Retinal pigment epithelial cell (primary cell): ENCODE measurements around the gene PPP1R13L.
A peak's percentile ranks its signal among the peaks of the same experiment; 100 is the strongest.

Experiments
- DNase-seq: peaks from one replicate; pipeline ENCODE4 v3.0.0-alpha.2; 2010; ENCODE audit warnings: low read depth
- H3K4me3 ChIP-seq: 2 replicates; pipeline ENCODE4 v1.5.1; 2011; ENCODE audit warnings: mild to moderate bottlenecking, low read length, control low read depth, moderate library complexity
- TF ChIP-seq, protein P1 (sequence below): conservative IDR thresholded peaks from 2 replicates; pipeline ENCODE4 v1.5.1; 2011; ENCODE audit warnings: low read depth, low read length, control low read depth, inconsistent platforms

The PPP1R13L gene

GRCh38 chr19:45428384-45429231, 23.7 kb upstream of the PPP1R13L start:
- peak overlapping the region; percentile 60 for H3K4me3 ChIP-seq
- TF ChIP-seq, protein P1, sequence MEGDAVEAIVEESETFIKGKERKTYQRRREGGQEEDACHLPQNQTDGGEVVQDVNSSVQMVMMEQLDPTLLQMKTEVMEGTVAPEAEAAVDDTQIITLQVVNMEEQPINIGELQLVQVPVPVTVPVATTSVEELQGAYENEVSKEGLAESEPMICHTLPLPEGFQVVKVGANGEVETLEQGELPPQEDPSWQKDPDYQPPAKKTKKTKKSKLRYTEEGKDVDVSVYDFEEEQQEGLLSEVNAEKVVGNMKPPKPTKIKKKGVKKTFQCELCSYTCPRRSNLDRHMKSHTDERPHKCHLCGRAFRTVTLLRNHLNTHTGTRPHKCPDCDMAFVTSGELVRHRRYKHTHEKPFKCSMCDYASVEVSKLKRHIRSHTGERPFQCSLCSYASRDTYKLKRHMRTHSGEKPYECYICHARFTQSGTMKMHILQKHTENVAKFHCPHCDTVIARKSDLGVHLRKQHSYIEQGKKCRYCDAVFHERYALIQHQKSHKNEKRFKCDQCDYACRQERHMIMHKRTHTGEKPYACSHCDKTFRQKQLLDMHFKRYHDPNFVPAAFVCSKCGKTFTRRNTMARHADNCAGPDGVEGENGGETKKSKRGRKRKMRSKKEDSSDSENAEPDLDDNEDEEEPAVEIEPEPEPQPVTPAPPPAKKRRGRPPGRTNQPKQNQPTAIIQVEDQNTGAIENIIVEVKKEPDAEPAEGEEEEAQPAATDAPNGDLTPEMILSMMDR = peak; percentile 52
- no peak for DNase-seq

- peak overlapping the region; percentile 77 for H3K4me3 ChIP-seq
- TF ChIP-seq, protein P1 = no peak
- no peak for DNase-seq
These were observed 19.6 kb upstream of the PPP1R13L start for GRCh38 chr19:45424191-45425058.

DNA sequence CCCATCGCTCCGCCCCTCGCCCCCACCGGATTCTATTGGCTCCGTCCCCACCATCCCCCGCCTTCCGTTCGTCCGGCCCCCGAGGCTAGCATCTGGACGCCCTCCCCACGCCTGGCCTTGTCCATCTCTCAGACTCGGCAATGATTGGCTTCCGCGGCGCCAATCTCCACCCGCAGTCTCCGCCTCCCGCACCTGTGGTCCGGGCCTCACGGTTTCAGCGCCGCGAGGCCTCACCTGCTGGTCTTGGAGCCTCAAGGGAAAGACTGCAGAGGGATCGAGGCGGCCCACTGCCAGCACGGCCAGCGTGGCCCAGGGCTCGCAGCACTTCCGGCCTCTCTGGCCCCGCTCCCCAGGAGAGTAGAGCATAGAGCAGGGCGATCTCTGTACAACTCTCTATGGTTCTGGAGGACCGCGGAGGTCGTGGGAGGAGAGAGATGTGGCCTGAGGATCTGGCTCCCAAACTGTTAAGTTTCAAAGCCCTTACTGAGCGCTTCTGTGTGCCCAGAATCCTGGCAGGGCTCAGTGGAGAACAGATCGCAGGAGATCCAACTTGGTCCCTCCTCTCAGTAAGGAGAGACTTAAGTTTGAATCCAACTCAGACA, 18.8 kb upstream of the PPP1R13L start, which contains the start of gene ERCC1:
Gene ERCC1, minus strand, starts transcription at position 329 of the 602 bp plus-strand sequence. CDS start 543 bp downstream, outside the sequence.
- TF ChIP-seq, protein P1 = no peak
- peak; percentile 86 for DNase-seq
- H3K4me3 ChIP-seq = peak within 1 kb of the TSS; percentile 77

- TF ChIP-seq, protein P1 = no peak
- DNase-seq = no peak
- H3K4me3 ChIP-seq = peak overlapping the region; percentile 77
These were observed 18.2 kb upstream of the PPP1R13L start for GRCh38 chr19:45423033-45423588.

DNA sequence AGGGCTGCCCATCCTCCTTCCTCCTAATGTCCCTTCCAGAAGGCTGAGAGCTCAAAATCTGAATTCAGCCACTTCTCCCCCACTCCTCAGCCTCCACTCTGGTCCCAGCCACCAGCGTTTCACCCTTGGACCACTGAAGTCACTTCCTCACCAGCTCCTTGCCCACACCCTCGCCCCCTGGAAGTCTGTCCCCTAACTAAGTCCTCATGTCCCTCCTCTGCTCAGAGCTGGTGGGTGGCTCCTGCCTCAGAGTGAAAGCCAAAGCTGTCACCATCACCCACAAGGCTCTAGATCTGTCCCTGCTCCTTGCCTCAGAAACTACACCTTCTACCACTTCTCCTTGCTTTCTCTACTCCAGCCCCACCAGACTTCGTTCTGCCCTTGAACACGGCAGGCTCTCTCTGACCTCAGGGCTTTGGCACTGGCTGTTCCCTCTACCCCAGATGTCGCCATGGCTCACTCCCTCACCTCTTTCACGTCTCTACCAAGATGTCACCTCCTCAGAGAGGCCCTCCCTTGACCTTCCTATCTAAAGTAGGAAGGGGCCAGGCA, 17.2 kb upstream of the PPP1R13L start:
- TF ChIP-seq, protein P1 = no peak
- DNase-seq = no peak
- no peak overlapping the region for H3K4me3 ChIP-seq

DNA sequence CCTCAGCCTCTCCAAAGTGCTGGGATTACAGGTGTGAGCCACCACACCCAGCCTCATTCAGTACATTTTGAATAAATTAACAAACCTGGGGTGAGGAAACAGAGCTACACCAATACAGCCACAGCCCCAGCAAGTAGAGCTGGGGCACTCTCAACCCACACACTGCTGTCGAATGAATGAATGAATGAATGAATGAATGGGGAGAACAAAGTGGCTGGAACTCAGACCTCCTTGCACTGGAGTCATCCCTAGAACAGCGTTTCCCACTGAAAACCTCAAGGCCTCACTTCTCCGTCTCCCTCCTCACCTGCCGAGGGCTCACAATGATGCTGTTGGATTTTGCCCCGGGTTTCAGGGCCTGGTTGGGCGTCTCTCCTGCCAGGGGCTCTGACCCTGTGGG, 16.0 kb upstream of the PPP1R13L start:
- DNase-seq = no peak
- TF ChIP-seq, protein P1 = no peak
- H3K4me3 ChIP-seq = no peak overlapping the region
